GM19193 (cell line): Measurements from ENCODE around the gene PLIN5.

ENCODE experiments used
- POLR2A ChIP-seq: IDR thresholded peaks from 4 replicates; pipeline ENCODE4 v1.6.1; 2011; ENCODE audit not compliant: insufficient read depth, insufficient read length; ENCODE audit errors: extremely low read depth

PLIN5 gene

GRCh38 chr19:4539693-4540581, 4.9 kb upstream of the PLIN5 start, which contains the start of gene LRG1:
TSS of gene LRG1 (minus strand) at chr19:4540036. CDS start at chr19:4540013, 23 bp downstream.
- TF ChIP-seq POLR2A: peak; percentile 52

GRCh38 chr19:4539169-4539692, 4.2 kb upstream of the PLIN5 start:
- TF ChIP-seq POLR2A: no peak

GRCh38 chr19:4538601-4538954, 3.6 kb upstream of the PLIN5 start:
- TF ChIP-seq POLR2A: no peak

GRCh38 chr19:4537953-4538600, 3.1 kb upstream of the PLIN5 start:
- no peak for TF ChIP-seq POLR2A

- no peak for TF ChIP-seq POLR2A
Observed at GRCh38 chr19:4536798-4537197, 1.8 kb upstream of the PLIN5 start.

GRCh38 chr19:4533835-4534424, 1.1 kb downstream of the PLIN5 start:
- no peak for TF ChIP-seq POLR2A

- TF ChIP-seq POLR2A: no peak
Observed at GRCh38 chr19:4533334-4533733, 1.7 kb downstream of the PLIN5 start.

- TF ChIP-seq POLR2A: no peak
Observed at GRCh38 chr19:4531562-4532165, 3.4 kb downstream of the PLIN5 start.

- TF ChIP-seq POLR2A: no peak
Observed at GRCh38 chr19:4529924-4530522, 5.0 kb downstream of the PLIN5 start.

- no peak for TF ChIP-seq POLR2A
Observed at GRCh38 chr19:4528843-4529242, 6.2 kb downstream of the PLIN5 start.

- TF ChIP-seq POLR2A: no peak
Observed at GRCh38 chr19:4525563-4526002, 9.4 kb downstream of the PLIN5 start.

- TF ChIP-seq POLR2A: no peak
Observed at GRCh38 chr19:4524808-4525562, 10.0 kb downstream of the PLIN5 start.

GRCh38 chr19:4523306-4524110, 11.5 kb downstream of the PLIN5 start:
- TF ChIP-seq POLR2A: no peak
